Skeletal muscle tissue (tissue), 4 donors: Measurements from ENCODE around the gene TENM3. TPM values are rescaled to one million over a fixed set of nuclear protein-coding genes. Genes with fewer than 3 reads are reported as not detected.
A peak's percentile ranks its signal among the peaks of the same experiment; 100 is the strongest.
"Not testable (repeated sequence)": the region's sequence is repeated elsewhere in the genome, so short reads cannot be mapped to it uniquely, and the experiment has no call there.

ENCODE experiments used
- H3K27ac ChIP-seq: one replicate; pipeline ENCODE4 v1.7.0; 2013; ENCODE audit warnings: mild to moderate bottlenecking, low read depth, low read length, inconsistent platforms
- H3K27me3 ChIP-seq, 3 donors: one replicate each; pipeline ENCODE4 v1.7.0; 2013; ENCODE audit warnings: low read length in 3 of 3; ENCODE audit not compliant: control insufficient read depth in 3 of 3, insufficient read depth in 3 of 3
- H3K36me3 ChIP-seq, 3 donors: one replicate each; pipeline ENCODE4 v1.7.0; 2013; ENCODE audit warnings: low read length in 3 of 3; ENCODE audit not compliant: control insufficient read depth in 3 of 3, insufficient read depth in 3 of 3
- H3K4me1 ChIP-seq, 3 donors: one replicate each; pipeline ENCODE4 v1.7.0; 2013; ENCODE audit warnings: low read length in 3 of 3, mild to moderate bottlenecking in 3 of 3; ENCODE audit not compliant: control insufficient read depth in 3 of 3, insufficient read depth in 3 of 3
- H3K4me3 ChIP-seq, 3 donors: one replicate each; pipeline ENCODE4 v1.7.0; 2013; ENCODE audit warnings: low read length in 3 of 3
- H3K9ac ChIP-seq, 3 donors: one replicate each; pipeline ENCODE4 v1.7.0; 2013; ENCODE audit warnings: low read length in 3 of 3, mild to moderate bottlenecking in 3 of 3, moderate library complexity in 2 of 3, low read depth in 1 of 3
- H3K9me3 ChIP-seq, 3 donors: one replicate each; pipeline ENCODE4 v1.7.0; 2013; ENCODE audit warnings: low read length in 3 of 3; ENCODE audit not compliant: control insufficient read depth in 3 of 3
- total RNA-seq: library from RNA; depleted of rRNA; stranded (reverse); fragments of >200 nt; gene quantifications from one replicate; pipeline ENCODE4 v1.2.3, GENCODE V29; 2014
- donor health status: Osteomylitis.

TENM3 gene
- total RNA-seq: 29.7 TPM

DNA sequence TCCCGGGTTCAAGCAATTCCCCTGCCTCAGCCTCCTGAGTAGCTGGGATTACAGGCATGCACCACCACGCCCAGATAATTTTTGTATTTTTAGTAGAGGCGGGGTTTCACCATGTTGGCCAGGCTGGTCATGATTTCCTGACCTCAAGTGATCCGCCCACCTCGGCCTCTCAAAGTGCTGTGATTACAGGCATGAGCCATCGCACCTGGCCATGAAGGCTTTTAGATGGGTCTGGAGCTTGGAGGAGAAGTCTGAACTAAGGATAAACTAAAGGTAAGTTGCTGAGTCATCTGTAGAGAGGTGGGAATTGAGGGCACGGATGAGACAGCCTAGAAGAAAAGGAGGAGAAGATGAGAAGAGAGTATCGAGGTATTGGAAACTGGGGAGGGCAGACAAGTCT, at the start of gene TENM3:
Gene TENM3 (plus strand): TSS at position 199 of the 400 bp plus-strand sequence. CDS start 80,619 bp downstream, outside the sequence.
- H3K27me3 ChIP-seq, H3K9me3 ChIP-seq, H3K9ac ChIP-seq, H3K4me1 ChIP-seq, H3K27ac ChIP-seq, H3K4me3 ChIP-seq, H3K36me3 ChIP-seq: not testable (repeated sequence)

DNA sequence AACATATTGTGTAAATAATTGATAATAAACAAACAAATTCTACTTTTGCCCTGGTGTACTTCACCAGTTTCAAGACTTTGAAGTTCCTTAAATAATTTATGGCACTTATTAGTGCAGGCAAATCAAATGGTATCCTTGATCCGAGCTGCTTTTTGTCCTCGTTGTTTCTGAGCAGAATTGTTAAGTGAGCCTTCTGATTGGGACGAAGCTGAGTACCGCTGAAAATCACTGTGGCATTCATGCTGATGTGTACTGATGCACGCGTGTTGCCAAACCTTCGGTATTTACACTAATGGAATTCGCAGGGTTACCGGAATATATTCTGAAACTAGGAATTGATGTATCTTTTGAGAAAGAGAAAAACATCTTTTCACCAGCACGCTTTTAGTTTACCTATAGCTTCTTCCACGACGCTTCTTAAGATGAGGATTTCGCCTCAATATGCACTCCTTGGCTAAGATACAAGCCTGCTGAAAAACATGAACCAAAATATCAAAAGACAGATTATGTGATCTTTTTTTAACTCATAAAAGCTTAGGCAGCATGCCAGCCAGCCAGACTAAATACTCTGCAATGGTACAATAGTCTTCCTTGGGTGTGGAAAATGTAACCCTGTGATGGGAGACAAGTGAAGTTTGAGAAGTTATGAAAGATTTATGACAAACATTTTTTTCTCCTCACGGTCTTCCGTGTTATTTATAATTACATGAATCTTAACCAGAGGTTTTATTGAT, 48.9 kb upstream of the TENM3 start:
- peaks cover 0 to 2% (median 0%) of the 10 kb centered on the region in 3 donors for H3K4me1 ChIP-seq
- H3K9me3 ChIP-seq: no peaks in the 10 kb centered on the region
- H3K27me3 ChIP-seq: no peaks in the 10 kb centered on the region
- no peaks in the 10 kb centered on the region for H3K36me3 ChIP-seq
- H3K27ac ChIP-seq: no peak overlapping the region
- no peak overlapping the region for H3K9ac ChIP-seq
- no peak overlapping the region for H3K4me3 ChIP-seq

GRCh38 chr4:182197611-182198010, 45.6 kb upstream of the TENM3 start:
- Histone ChIP-seq H3K36me3 (no peaks in the 10 kb centered on the region), H3K27ac (no peak overlapping the region), H3K27me3 (no peaks in the 10 kb centered on the region), H3K9me3 (no peaks in the 10 kb centered on the region), H3K4me1 (no peaks in the 10 kb centered on the region), H3K9ac (no peak overlapping the region), H3K4me3 (no peak overlapping the region)

DNA sequence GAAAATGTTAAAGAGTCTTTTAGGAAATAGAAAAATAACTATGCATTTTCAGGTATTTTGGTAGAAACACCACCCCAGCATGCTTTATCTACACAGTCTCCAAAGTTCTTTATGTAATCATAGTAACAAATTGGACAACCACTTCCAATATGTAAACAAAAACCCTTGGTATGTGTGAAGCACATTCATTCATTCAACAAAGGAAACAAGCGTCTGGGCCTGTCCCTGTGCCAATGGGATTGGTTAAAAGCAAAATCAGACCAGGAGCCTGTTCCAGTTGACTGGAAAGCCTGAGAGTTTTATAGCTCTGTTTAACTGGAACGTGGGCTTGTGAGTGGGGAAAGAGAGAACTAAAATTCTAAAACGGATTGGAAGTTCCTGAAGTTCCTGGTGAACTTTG, 41.3 kb upstream of the TENM3 start:
- H3K9ac ChIP-seq: no peak overlapping the region
- H3K9me3 ChIP-seq: no peaks in the 10 kb centered on the region
- H3K4me1 ChIP-seq: no peaks in the 10 kb centered on the region
- H3K27me3 ChIP-seq: no peaks in the 10 kb centered on the region
- no peak overlapping the region for H3K27ac ChIP-seq
- no peaks in the 10 kb centered on the region for H3K36me3 ChIP-seq
- no peak overlapping the region for H3K4me3 ChIP-seq

DNA sequence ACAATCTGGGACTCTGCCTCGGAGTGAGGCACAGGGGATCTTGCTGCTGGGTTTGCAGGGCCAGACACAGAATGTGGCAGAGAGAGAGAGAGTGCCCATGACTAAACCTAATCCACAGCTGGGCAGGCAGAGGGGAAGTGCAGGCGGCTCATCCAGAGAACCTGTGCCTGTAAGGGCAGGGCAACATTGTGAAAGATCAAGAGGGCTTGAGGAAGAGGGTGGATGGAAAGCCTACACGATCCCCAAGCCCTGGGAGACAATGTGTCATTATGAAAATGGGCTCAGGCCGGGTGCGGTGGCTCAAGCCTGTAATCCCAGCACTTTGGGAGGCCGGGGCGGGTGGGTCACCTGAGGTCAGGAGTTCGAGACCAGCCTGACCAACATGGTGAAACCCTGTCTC, 40.6 kb upstream of the TENM3 start:
- H3K36me3 ChIP-seq: no peaks in the 10 kb centered on the region
- no peak overlapping the region for H3K27ac ChIP-seq
- no peaks in the 10 kb centered on the region for H3K9me3 ChIP-seq
- H3K4me1 ChIP-seq: peaks cover 0 to 5% (median 0%) of the 10 kb centered on the region in 3 donors
- no peak overlapping the region for H3K9ac ChIP-seq
- no peak overlapping the region for H3K4me3 ChIP-seq
- no peaks in the 10 kb centered on the region for H3K27me3 ChIP-seq

GRCh38 chr4:182203872-182204411, 39.3 kb upstream of the TENM3 start:
- H3K36me3 ChIP-seq: no peaks in the 10 kb centered on the region
- H3K4me1 ChIP-seq: peaks cover 0 to 7% (median 0%) of the 10 kb centered on the region in 3 donors
- H3K9me3 ChIP-seq: no peaks in the 10 kb centered on the region
- no peaks in the 10 kb centered on the region for H3K27me3 ChIP-seq
- no peak overlapping the region for H3K27ac ChIP-seq
- no peak overlapping the region for H3K9ac ChIP-seq
- no peak overlapping the region for H3K4me3 ChIP-seq

DNA sequence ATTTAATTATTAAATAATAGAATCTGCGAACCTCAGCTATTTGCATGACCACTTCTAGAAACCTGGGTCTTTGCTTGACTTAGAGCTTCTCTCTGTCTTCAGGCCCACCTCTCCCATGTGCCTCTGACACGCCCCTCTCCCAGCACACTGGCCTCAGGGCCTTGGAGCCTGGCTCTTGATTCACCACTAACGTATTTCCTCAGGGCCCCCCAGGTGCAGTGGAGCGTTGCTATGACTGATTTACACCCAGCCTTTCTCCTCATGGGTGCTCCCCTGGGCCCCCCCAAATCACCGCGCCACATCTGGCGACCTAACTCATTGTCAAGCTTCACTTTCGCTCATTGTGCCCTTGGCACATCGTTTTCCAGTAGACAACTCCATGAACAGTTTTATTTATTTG, 37.9 kb upstream of the TENM3 start:
- Histone ChIP-seq H3K27me3 (no peaks in the 10 kb centered on the region), H3K4me3 (no peak overlapping the region)

GRCh38 chr4:182206266-182206665, 36.9 kb upstream of the TENM3 start:
- peaks cover 0 to 7% (median 0%) of the 10 kb centered on the region in 3 donors for H3K4me1 ChIP-seq
- H3K27ac ChIP-seq: no peak overlapping the region
- no peaks in the 10 kb centered on the region for H3K9me3 ChIP-seq
- H3K27me3 ChIP-seq: no peaks in the 10 kb centered on the region
- no peak overlapping the region for H3K4me3 ChIP-seq
- H3K36me3 ChIP-seq: no peaks in the 10 kb centered on the region
- H3K9ac ChIP-seq: no peak overlapping the region

More for the DNA sequence above, 37.9 kb upstream of the TENM3 start:
- Histone ChIP-seq H3K4me1 (peaks cover 0 to 7% (median 0%) of the 10 kb centered on the region in 3 donors), H3K9me3 (no peaks in the 10 kb centered on the region), H3K27ac (no peak overlapping the region), H3K9ac (no peak overlapping the region), H3K36me3 (no peaks in the 10 kb centered on the region)

- no peak overlapping the region for H3K9ac ChIP-seq
- peaks cover 0 to 7% (median 0%) of the 10 kb centered on the region in 3 donors for H3K4me1 ChIP-seq
- no peak overlapping the region for H3K27ac ChIP-seq
These were observed 36.3 kb upstream of the TENM3 start for GRCh38 chr4:182206916-182207315.

GRCh38 chr4:182207830-182208396, 35.3 kb upstream of the TENM3 start:
- no peak overlapping the region for H3K9ac ChIP-seq
- H3K9me3 ChIP-seq: no peaks in the 10 kb centered on the region
- no peaks in the 10 kb centered on the region for H3K27me3 ChIP-seq
- H3K4me3 ChIP-seq: no peak overlapping the region
- no peaks in the 10 kb centered on the region for H3K36me3 ChIP-seq
- peak overlapping the region; percentile 18 for H3K27ac ChIP-seq
- peaks cover 0 to 8% (median 0%) of the 10 kb centered on the region in 3 donors for H3K4me1 ChIP-seq

More at GRCh38 chr4:182206916-182207315, 36.3 kb upstream of the TENM3 start:
- Histone ChIP-seq H3K4me3 (no peak overlapping the region), H3K27me3 (no peaks in the 10 kb centered on the region), H3K36me3 (no peaks in the 10 kb centered on the region), H3K9me3 (no peaks in the 10 kb centered on the region)
